ENCODE measurements around the gene C11orf91.

GRCh38 chr11:33709466-33709865 lies 8.8 kb upstream of the C11orf91 start:
- TF ChIP-seq, protein P1, sequence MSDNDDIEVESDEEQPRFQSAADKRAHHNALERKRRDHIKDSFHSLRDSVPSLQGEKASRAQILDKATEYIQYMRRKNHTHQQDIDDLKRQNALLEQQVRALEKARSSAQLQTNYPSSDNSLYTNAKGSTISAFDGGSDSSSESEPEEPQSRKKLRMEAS (IDR thresholded peaks at IDR 0.05) = no peak
- no peak for TF ChIP-seq EGR1 (IDR thresholded peaks at IDR 0.05; ENCODE audit: borderline replicate concordance, low read depth, low read length)
- TF ChIP-seq JUND (IDR thresholded peaks at IDR 0.05; ENCODE audit: low read length) = no peak
- no peak for TF ChIP-seq CTCF (IDR thresholded peaks at IDR 0.05; ENCODE audit: control extremely low read depth in 1 of 3, insufficient read depth in 1 of 3, low read depth in 1 of 3, low read length in 3 of 3)
- no peak for TF ChIP-seq POLR2A (IDR thresholded peaks at IDR 0.05; ENCODE audit: control extremely low read depth in 1 of 2, low read depth in 2 of 2, low read length in 2 of 2)
- TF ChIP-seq SIX5 (IDR thresholded peaks at IDR 0.05; ENCODE audit: low read depth, low read length) = no peak
- TF ChIP-seq ZNF274 (IDR thresholded peaks at IDR 0.05; ENCODE audit: borderline replicate concordance, extremely low read depth, low read length) = no peak

All from H1 (cell line).